H9 (cell line): ENCODE results near the gene PERCC1. TPM values are rescaled to one million over a fixed set of nuclear protein-coding genes. Genes with fewer than 3 reads are reported as not detected.

ENCODE experiments used
- DNase-seq: peaks from one replicate; pipeline ENCODE4 v3.0.0-alpha.2; 2017
- H2AFZ ChIP-seq: one replicate; pipeline ENCODE4 v1.6.1; 2013; ENCODE audit warnings: mild to moderate bottlenecking, low read length, control low read depth, moderate library complexity
- H2AK5ac ChIP-seq: 2 replicates; pipeline ENCODE4 v1.6.1; 2013; ENCODE audit warnings: low read length, control low read depth, mixed read lengths; ENCODE audit not compliant: insufficient read length
- H2BK120ac ChIP-seq: one replicate; pipeline ENCODE4 v1.6.1; 2013; ENCODE audit warnings: low read depth, mild to moderate bottlenecking, low read length, control low read depth, inconsistent platforms; ENCODE audit not compliant: poor library complexity, severe bottlenecking
- H2BK12ac ChIP-seq: 2 replicates; pipeline ENCODE4 v1.6.1; 2013; ENCODE audit warnings: low read length, control low read depth, mixed read lengths, low read depth; ENCODE audit not compliant: insufficient read length
- H2BK15ac ChIP-seq: 2 replicates; pipeline ENCODE4 v1.6.1; 2013; ENCODE audit warnings: low read depth, low read length, control low read depth
- H2BK20ac ChIP-seq: one replicate; pipeline ENCODE4 v1.6.1; 2013; ENCODE audit warnings: low read depth, mild to moderate bottlenecking, low read length, control low read depth, inconsistent platforms; ENCODE audit not compliant: poor library complexity, severe bottlenecking
- H2BK5ac ChIP-seq: 2 replicates; pipeline ENCODE4 v1.6.1; 2013; ENCODE audit warnings: low read length, control low read depth, mixed read lengths; ENCODE audit not compliant: insufficient read length
- H3K14ac ChIP-seq: 2 replicates; pipeline ENCODE4 v1.6.1; 2013; ENCODE audit warnings: low read length, control low read depth; ENCODE audit not compliant: insufficient read depth
- H3K18ac ChIP-seq: 2 replicates; pipeline ENCODE4 v1.6.1; 2013; ENCODE audit warnings: low read depth, mild to moderate bottlenecking, mixed read lengths, low read length, control low read depth; ENCODE audit not compliant: insufficient read length
- H3K23ac ChIP-seq: 2 replicates; pipeline ENCODE4 v1.6.1; 2013; ENCODE audit warnings: low read length, control low read depth, mixed read lengths, low read depth; ENCODE audit not compliant: insufficient read length
- H3K23me2 ChIP-seq: 2 replicates; pipeline ENCODE4 v1.6.1; 2013; ENCODE audit warnings: low read depth, mild to moderate bottlenecking, mixed read lengths, low read length, control low read depth; ENCODE audit not compliant: insufficient read length, poor library complexity, severe bottlenecking
- H3K27ac ChIP-seq: 2 replicates; pipeline ENCODE4 v1.5.1; 2013; ENCODE audit warnings: low read length, control low read depth, mixed read lengths, low read depth; ENCODE audit not compliant: insufficient read length
- H3K27me3 ChIP-seq: 2 replicates; pipeline ENCODE4 v1.6.1; 2013; ENCODE audit warnings: low read length, control low read depth, inconsistent platforms; ENCODE audit not compliant: insufficient read depth
- H3K4ac ChIP-seq: 2 replicates; pipeline ENCODE4 v1.6.1; 2013; ENCODE audit warnings: low read depth, mild to moderate bottlenecking, control low read depth, inconsistent platforms, low read length, moderate library complexity
- H3K4me1 ChIP-seq: 2 replicates; pipeline ENCODE4 v1.6.1; 2013; ENCODE audit warnings: low read length, control low read depth, inconsistent platforms; ENCODE audit not compliant: insufficient read depth
- H3K4me2 ChIP-seq: 2 replicates; pipeline ENCODE4 v1.6.1; 2013; ENCODE audit warnings: low read length, control low read depth, mixed read lengths; ENCODE audit not compliant: insufficient read length, insufficient read depth
- H3K56ac ChIP-seq: 2 replicates; pipeline ENCODE4 v1.6.1; 2013; ENCODE audit warnings: low read depth, mild to moderate bottlenecking, mixed read lengths, low read length, control low read depth; ENCODE audit not compliant: insufficient read length
- H3K79me1 ChIP-seq: 2 replicates; pipeline ENCODE4 v1.6.1; 2013; ENCODE audit warnings: low read depth, mild to moderate bottlenecking, moderate library complexity, low read length, control low read depth, inconsistent platforms; ENCODE audit not compliant: insufficient read depth, poor library complexity, severe bottlenecking
- H3K79me2 ChIP-seq: 2 replicates; pipeline ENCODE4 v1.6.1; 2013; ENCODE audit warnings: low read length, control low read depth, inconsistent platforms; ENCODE audit not compliant: insufficient read depth
- H3K9ac ChIP-seq: 2 replicates; pipeline ENCODE4 v1.6.1; 2013; ENCODE audit warnings: low read length, control low read depth, mixed read lengths; ENCODE audit not compliant: insufficient read length; ENCODE audit errors: extremely low read depth
- H3K9me3 ChIP-seq: one replicate; pipeline ENCODE4 v1.6.1; 2013; ENCODE audit warnings: low read depth, low read length, inconsistent platforms; ENCODE audit not compliant: control insufficient read depth
- H3T11ph ChIP-seq: one replicate; pipeline ENCODE4 v1.6.1; 2013; ENCODE audit warnings: mild to moderate bottlenecking, low read length, control low read depth, inconsistent platforms
- H4K20me1 ChIP-seq: one replicate; pipeline ENCODE4 v1.6.1; 2013; ENCODE audit not compliant: control insufficient read depth, insufficient read length, insufficient read depth
- H4K5ac ChIP-seq: 2 replicates; pipeline ENCODE4 v1.6.1; 2013; ENCODE audit warnings: low read depth, mild to moderate bottlenecking, mixed read lengths, low read length, control low read depth; ENCODE audit not compliant: insufficient read length
- H4K8ac ChIP-seq: replicated peaks from 2 replicates; pipeline ENCODE4 v1.6.1; 2013; ENCODE audit warnings: low read length, control low read depth, mixed read lengths, low read depth; ENCODE audit not compliant: insufficient read length
- H4K91ac ChIP-seq: 2 replicates; pipeline ENCODE4 v1.6.1; 2013; ENCODE audit warnings: low read depth, mild to moderate bottlenecking, moderate library complexity, mixed read lengths, low read length, control low read depth; ENCODE audit not compliant: insufficient read length
- H3K27ac Mint-ChIP-seq, 3 experiments: 2 replicates in 2 of 3; 3 replicates in 1 of 3; pipeline ENCODE4 v1.8.0; 2020 to 2021; ENCODE audit warnings: mixed read lengths in 3 of 3, mild to moderate bottlenecking in 1 of 3, moderate library complexity in 1 of 3
- H3K27me3 Mint-ChIP-seq: 2 replicates; pipeline ENCODE4 v1.8.0; 2021; ENCODE audit warnings: low read depth, mild to moderate bottlenecking, moderate library complexity, mixed read lengths
- H3K36me3 Mint-ChIP-seq, 3 experiments: 2 replicates in 2 of 3; 3 replicates in 1 of 3; pipeline ENCODE4 v1.8.0; 2020 to 2021; ENCODE audit warnings: low read depth in 3 of 3, mixed read lengths in 3 of 3; ENCODE audit not compliant: insufficient read depth in 1 of 3
- H3K4me1 Mint-ChIP-seq, 2 experiments: 2 replicates each; pipeline ENCODE4 v1.8.0; 2020; ENCODE audit warnings: mixed read lengths in 2 of 2
- H3K4me3 Mint-ChIP-seq, 2 experiments: 2 replicates in 1 of 2; 3 replicates in 1 of 2; pipeline ENCODE4 v1.8.0; 2020 to 2021; ENCODE audit warnings: mild to moderate bottlenecking in 2 of 2, mixed read lengths in 2 of 2, moderate library complexity in 1 of 2
- H3K9me3 Mint-ChIP-seq, 2 experiments: 2 replicates in 1 of 2; 3 replicates in 1 of 2; pipeline ENCODE4 v1.8.0; 2020; ENCODE audit warnings: mild to moderate bottlenecking in 2 of 2, mixed read lengths in 2 of 2, moderate library complexity in 1 of 2
- CTCF ChIP-seq: fragments of 200-600 bp; sonication (generic); conservative IDR thresholded peaks from 3 replicates; pipeline ENCODE4 v1.8.0; 2021; ENCODE audit warnings: antibody characterized with exemption, mild to moderate bottlenecking
- WGBS: extraction: QIAGEN DNeasy Blood & Tissue Kit; methylation state at CpG from one replicate; pipeline ENCODE4 v1.1.7; 2013; ENCODE audit warnings: missing lambda C conversion rate, low lambda C conversion rate, mixed read lengths; ENCODE audit not compliant: insufficient read length; ENCODE audit errors: extremely low coverage; 5-methylcytosine and 5-hydroxymethylcytosine counted together
- total RNA-seq: library from RNA; stranded (reverse); gene quantifications from 2 replicates; pipeline ENCODE4 v1.2.1, GENCODE V29; 2021

PERCC1 gene
- total RNA-seq, 1 experiment from 2014 or later, result not detected

GRCh38 chr16:1394367-1394951, 36.4 kb upstream of the PERCC1 start:
- Mint-ChIP-seq H3K4me1 (no peaks in the 10 kb centered on the region), H3K27ac (no peak overlapping the region; a peak in 1 of 7 replicates), H3K27me3 (no peaks in the 10 kb centered on the region), H3K36me3 (peaks cover 2 to 32% (median 32%) of the 10 kb centered on the region in 3 experiments; a peak in 6 of 7 replicates), H3K9me3 (no peaks in the 10 kb centered on the region), H3K4me3 (no peak overlapping the region)
- Histone ChIP-seq H3K9me3 (no peaks in the 10 kb centered on the region), H4K5ac (no peak overlapping the region), H2BK12ac (no peak overlapping the region), H3K9ac (no peak overlapping the region), H4K20me1 (no peaks in the 10 kb centered on the region), H3K79me2 (no peaks in the 10 kb centered on the region), H4K8ac (no peak overlapping the region), H3K23me2 (no peaks in the 10 kb centered on the region), H3K27me3 (no peaks in the 10 kb centered on the region), H3K23ac (no peak overlapping the region), H3K56ac (no peak overlapping the region), H3K18ac (no peak overlapping the region), H3K14ac (no peak overlapping the region), H2AK5ac (no peak overlapping the region), H2BK5ac (no peak overlapping the region), H2BK20ac (no peak overlapping the region), H3K27ac (no peak overlapping the region), H2BK120ac (no peak overlapping the region), H3K79me1 (no peaks in the 10 kb centered on the region), H2AFZ (no peak overlapping the region), H3K4me1 (no peaks in the 10 kb centered on the region), H3K4ac (no peak overlapping the region), H3T11ph (no peak overlapping the region), H4K91ac (no peak overlapping the region), H3K4me2 (no peak overlapping the region), H2BK15ac (no peak overlapping the region)
- no peak for TF ChIP-seq CTCF
- no peak for DNase-seq
- whole genome bisulfite sequencing, result no CpG with 5 or more reads among the region's 19 CpGs
